Stimulated activated naive CD8-positive, alpha-beta T cell treated with anti-CD3 and anti-CD28 coated beads, Interleukin-15, Interleukin-2, amounts not matched to agents 100 ng/mL and 50 ng/mL, for 24 hours (primary cell): ENCODE measurements around the gene ANGPTL4.
"Not testable (repeated sequence)": the region's sequence is repeated elsewhere in the genome, so short reads cannot be mapped to it uniquely, and the experiment has no call there.

Experiments
- H3K27ac Mint-ChIP-seq: one replicate; pipeline ENCODE4 v1.8.0; 2021; ENCODE audit warnings: mild to moderate bottlenecking, mixed read lengths
- H3K27me3 Mint-ChIP-seq: one replicate; pipeline ENCODE4 v1.8.0; 2021; ENCODE audit warnings: mixed read lengths
- H3K36me3 Mint-ChIP-seq: one replicate; pipeline ENCODE4 v1.8.0; 2021; ENCODE audit warnings: low read depth, mixed read lengths
- H3K4me1 Mint-ChIP-seq: one replicate; pipeline ENCODE4 v1.8.0; 2021; ENCODE audit warnings: low read depth, mixed read lengths
- H3K4me3 Mint-ChIP-seq: one replicate; pipeline ENCODE4 v1.8.0; 2021; ENCODE audit warnings: mild to moderate bottlenecking, mixed read lengths
- H3K9me3 Mint-ChIP-seq: one replicate; pipeline ENCODE4 v1.8.0; 2021; ENCODE audit warnings: mixed read lengths

Gene ANGPTL4

GRCh38 chr19:8398311-8398771 lies 34.4 kb downstream of the ANGPTL4 start:
- peaks cover 19% of the 10 kb centered on the region for H3K4me1 Mint-ChIP-seq
- no peak overlapping the region for H3K4me3 Mint-ChIP-seq
- H3K9me3 Mint-ChIP-seq = no peaks in the 10 kb centered on the region
- H3K27ac Mint-ChIP-seq = no peak overlapping the region
- H3K27me3 Mint-ChIP-seq = no peaks in the 10 kb centered on the region
- no peaks in the 10 kb centered on the region for H3K36me3 Mint-ChIP-seq

DNA sequence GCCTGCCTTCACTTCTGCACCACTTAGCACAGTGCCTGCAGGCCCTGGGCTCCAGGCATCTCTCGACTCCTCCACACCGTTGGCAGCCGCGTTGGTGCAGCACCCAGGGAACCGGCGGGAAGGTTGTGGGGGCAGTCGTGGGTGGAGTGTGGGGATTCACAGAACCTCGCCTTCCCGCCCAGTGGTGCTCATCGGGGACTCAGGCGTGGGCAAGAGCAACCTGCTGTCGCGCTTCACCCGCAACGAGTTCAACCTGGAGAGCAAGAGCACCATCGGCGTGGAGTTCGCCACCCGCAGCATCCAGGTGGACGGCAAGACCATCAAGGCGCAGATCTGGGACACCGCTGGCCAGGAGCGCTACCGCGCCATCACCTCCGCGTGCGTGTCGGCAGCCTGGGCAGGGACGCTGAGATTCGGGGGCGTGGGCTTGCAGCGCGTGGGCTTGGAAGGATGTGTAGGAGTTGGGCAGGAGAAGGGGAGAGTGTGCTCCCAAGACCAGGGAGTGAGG lies 35.8 kb downstream of the ANGPTL4 start:
- Mint-ChIP-seq H3K4me1 (peaks cover 16% of the 10 kb centered on the region), H3K27me3 (no peaks in the 10 kb centered on the region), H3K36me3 (peaks cover 3% of the 10 kb centered on the region), H3K9me3 (no peaks in the 10 kb centered on the region), H3K27ac (no peak overlapping the region), H3K4me3 (no peak overlapping the region)

GRCh38 chr19:8401981-8402411 lies 38.0 kb downstream of the ANGPTL4 start:
- H3K4me3 Mint-ChIP-seq = no peak overlapping the region
- no peaks in the 10 kb centered on the region for H3K27me3 Mint-ChIP-seq
- H3K27ac Mint-ChIP-seq = no peak overlapping the region
- peaks cover 5% of the 10 kb centered on the region for H3K4me1 Mint-ChIP-seq
- H3K36me3 Mint-ChIP-seq = peaks cover 3% of the 10 kb centered on the region
- H3K9me3 Mint-ChIP-seq = no peaks in the 10 kb centered on the region

- no peaks in the 10 kb centered on the region for H3K27me3 Mint-ChIP-seq
- H3K27ac Mint-ChIP-seq = no peak overlapping the region
Observed at GRCh38 chr19:8403098-8403819, 39.3 kb downstream of the ANGPTL4 start.

DNA sequence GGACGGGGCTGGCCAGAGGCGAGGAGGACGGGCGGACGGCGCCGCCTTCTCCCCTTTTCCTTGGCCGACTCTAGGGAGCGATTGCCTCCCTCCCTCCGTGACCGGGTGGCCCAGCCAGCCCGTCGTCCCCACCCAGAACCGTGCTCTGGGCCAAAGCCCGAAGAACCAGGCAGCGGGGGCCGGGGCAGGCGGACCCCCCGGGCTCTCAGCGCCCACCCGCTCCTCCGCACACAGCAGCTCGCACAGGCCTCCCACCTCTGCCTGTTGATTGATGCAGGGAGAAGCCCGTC lies 39.8 kb downstream of the ANGPTL4 start:
- H3K4me3 Mint-ChIP-seq = no peak overlapping the region
- H3K36me3 Mint-ChIP-seq = peaks cover 3% of the 10 kb centered on the region

More at GRCh38 chr19:8403098-8403819, 39.3 kb downstream of the ANGPTL4 start:
- no peak overlapping the region for H3K4me3 Mint-ChIP-seq
- H3K4me1 Mint-ChIP-seq = no peaks in the 10 kb centered on the region
- peaks cover 3% of the 10 kb centered on the region for H3K36me3 Mint-ChIP-seq
- no peaks in the 10 kb centered on the region for H3K9me3 Mint-ChIP-seq

GRCh38 chr19:8404391-8405151 lies 40.6 kb downstream of the ANGPTL4 start:
- Mint-ChIP-seq H3K4me1 (no peaks in the 10 kb centered on the region), H3K9me3 (no peaks in the 10 kb centered on the region), H3K27ac (no peak overlapping the region), H3K27me3 (no peaks in the 10 kb centered on the region), H3K4me3 (no peak overlapping the region), H3K36me3 (peaks cover 3% of the 10 kb centered on the region)

More for the DNA sequence above, 39.8 kb downstream of the ANGPTL4 start:
- no peaks in the 10 kb centered on the region for H3K9me3 Mint-ChIP-seq
- no peaks in the 10 kb centered on the region for H3K4me1 Mint-ChIP-seq
- no peaks in the 10 kb centered on the region for H3K27me3 Mint-ChIP-seq
- no peak overlapping the region for H3K27ac Mint-ChIP-seq

GRCh38 chr19:8410718-8411117 lies 46.8 kb downstream of the ANGPTL4 start:
- H3K4me3 Mint-ChIP-seq, H3K36me3 Mint-ChIP-seq, H3K4me1 Mint-ChIP-seq, H3K9me3 Mint-ChIP-seq, H3K27ac Mint-ChIP-seq, H3K27me3 Mint-ChIP-seq: not testable (repeated sequence)

DNA sequence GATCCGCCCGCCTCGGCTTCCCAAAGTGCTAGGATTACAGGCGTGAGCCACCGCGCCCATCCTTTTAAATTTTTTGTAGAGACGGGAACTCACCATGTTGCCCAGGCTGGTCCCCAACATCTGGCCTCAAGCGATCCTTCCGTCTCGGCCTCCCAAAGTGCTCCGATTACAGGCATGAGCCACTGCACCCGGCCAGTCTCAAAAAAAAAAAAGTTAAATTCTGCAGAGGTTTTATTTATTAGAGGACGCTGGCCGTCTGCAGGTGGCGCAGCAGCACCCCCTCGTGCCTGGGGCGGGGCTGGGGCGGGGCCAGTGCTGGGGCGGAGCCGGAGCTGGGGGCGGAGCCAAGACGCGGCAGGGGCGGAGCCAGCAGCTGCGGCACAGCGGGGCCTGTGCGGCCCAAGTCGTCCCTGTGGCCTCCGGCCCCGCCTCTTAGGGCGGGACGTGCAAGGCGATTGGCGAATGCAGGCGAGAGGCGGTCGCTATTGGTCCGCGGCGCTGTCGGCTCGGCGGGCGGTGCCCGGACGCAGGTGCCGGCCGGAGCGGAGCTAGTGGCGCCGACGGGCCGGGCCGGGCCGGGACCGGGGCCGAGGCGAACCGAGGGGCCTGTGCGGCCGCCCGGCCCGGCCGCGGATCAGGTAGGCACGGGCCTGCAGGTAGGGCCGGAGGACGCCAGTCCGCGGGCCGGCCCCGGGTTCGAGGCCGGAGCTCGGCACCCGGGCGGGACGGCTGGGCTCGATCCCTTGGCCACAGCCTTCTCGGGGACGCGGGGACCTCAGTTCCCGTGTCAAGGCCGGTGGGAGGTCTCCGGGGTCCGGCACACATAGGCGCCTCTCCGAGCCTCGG lies 49.1 kb downstream of the ANGPTL4 start, which contains the start of gene MARCHF2:
Gene MARCHF2 (plus strand): TSS at position 523 of the 846 bp plus-strand sequence. CDS start 8,536 bp downstream, outside the sequence.
- peak within 1 kb of the TSS; percentile 69 for H3K4me3 Mint-ChIP-seq
- H3K4me1 Mint-ChIP-seq = peaks cover 8% of the 10 kb centered on the region
- no peaks in the 10 kb centered on the region for H3K36me3 Mint-ChIP-seq
- H3K27ac Mint-ChIP-seq = peak within 1 kb of the TSS; percentile 26
- no peaks in the 10 kb centered on the region for H3K27me3 Mint-ChIP-seq
- H3K9me3 Mint-ChIP-seq = no peaks in the 10 kb centered on the region

- Mint-ChIP-seq H3K4me1 (peaks cover 8% of the 10 kb centered on the region), H3K27ac (peak overlapping the region; percentile 26), H3K4me3 (peak overlapping the region; percentile 69), H3K9me3 (no peaks in the 10 kb centered on the region), H3K27me3 (no peaks in the 10 kb centered on the region), H3K36me3 (no peaks in the 10 kb centered on the region)
Observed at GRCh38 chr19:8413629-8413995, 49.7 kb downstream of the ANGPTL4 start.

DNA sequence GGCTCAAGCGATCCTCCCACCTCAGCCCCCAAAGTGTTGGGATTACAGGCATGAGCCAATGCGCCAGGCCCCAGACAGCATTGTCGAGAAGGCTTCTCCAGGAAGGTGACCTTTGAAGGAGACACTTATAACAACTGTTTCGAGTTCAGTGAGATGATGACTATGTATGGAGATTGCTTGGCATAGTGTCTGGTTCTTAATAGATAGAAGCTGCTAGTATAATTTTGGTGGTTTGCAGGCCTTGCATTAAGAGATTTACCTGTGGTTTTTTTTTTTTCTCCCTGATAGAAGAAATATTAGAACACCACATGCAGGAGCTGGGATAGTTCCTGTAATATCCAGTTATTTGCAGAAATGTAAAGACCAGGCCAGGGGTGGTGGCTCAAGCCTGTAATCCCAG lies 52.8 kb downstream of the ANGPTL4 start:
- no peak overlapping the region for H3K4me3 Mint-ChIP-seq
- no peaks in the 10 kb centered on the region for H3K9me3 Mint-ChIP-seq
- H3K36me3 Mint-ChIP-seq = no peaks in the 10 kb centered on the region
- no peak overlapping the region for H3K27ac Mint-ChIP-seq
- no peaks in the 10 kb centered on the region for H3K27me3 Mint-ChIP-seq
- H3K4me1 Mint-ChIP-seq = peaks cover 8% of the 10 kb centered on the region

GRCh38 chr19:8421484-8422461 lies 57.8 kb downstream of the ANGPTL4 start:
- Mint-ChIP-seq H3K9me3 (no peaks in the 10 kb centered on the region), H3K4me1 (no peaks in the 10 kb centered on the region), H3K4me3 (no peak overlapping the region), H3K27ac (no peak overlapping the region), H3K36me3 (peaks cover 6% of the 10 kb centered on the region), H3K27me3 (no peaks in the 10 kb centered on the region)

GRCh38 chr19:8423817-8424223 lies 59.9 kb downstream of the ANGPTL4 start:
- Mint-ChIP-seq H3K4me1 (no peaks in the 10 kb centered on the region), H3K27ac (no peak overlapping the region), H3K27me3 (no peaks in the 10 kb centered on the region), H3K9me3 (no peaks in the 10 kb centered on the region), H3K4me3 (no peak overlapping the region), H3K36me3 (peaks cover 6% of the 10 kb centered on the region)
